LNCAP (cell line): Measurements from ENCODE around the gene ARL8A.

Experiments
- TF ChIP-seq, protein P1 (sequence below): fragments of 450-650 bp; IDR thresholded peaks from 2 replicates; pipeline ENCODE4 v1.5.1; 2017; ENCODE audit warnings: mild to moderate bottlenecking

The ARL8A gene

DNA sequence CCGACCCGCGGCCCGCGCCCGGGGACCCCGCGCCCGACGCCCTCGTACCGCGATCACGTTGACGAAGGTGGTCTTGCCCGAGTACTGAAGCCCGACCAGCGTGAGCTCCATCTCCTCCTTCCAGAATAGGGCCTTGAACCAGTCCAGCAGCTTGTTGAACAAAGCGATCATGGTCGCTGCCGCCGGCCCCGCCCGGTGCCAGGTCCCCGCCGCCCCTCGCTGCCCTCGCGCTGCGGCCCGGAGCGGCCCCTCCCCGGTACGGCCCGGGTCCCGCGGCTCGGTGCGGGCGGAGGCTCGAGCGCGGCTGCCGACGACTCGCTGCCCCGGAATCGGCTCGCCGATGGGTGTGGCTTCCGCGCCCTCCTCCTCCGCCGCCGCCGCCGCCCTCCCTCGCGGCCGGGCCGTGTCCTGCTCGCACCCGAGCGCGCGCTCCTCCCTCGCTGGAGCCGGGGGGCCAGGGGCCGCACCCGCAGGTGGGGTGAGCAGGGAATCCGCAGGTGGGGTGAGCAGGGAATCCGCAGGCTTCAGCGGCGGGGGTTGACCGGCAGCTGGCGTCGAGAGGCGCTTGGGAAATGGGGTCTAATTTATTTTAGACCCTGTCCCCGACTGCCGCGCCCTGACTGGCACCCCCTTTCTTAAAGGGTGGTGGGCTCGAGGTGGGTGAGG, at the start of gene ARL8A:
ARL8A (minus strand) TSS at position 336 of the 666 bp plus-strand sequence; CDS start at position 171, 165 bp downstream.
- TF ChIP-seq, protein P1, sequence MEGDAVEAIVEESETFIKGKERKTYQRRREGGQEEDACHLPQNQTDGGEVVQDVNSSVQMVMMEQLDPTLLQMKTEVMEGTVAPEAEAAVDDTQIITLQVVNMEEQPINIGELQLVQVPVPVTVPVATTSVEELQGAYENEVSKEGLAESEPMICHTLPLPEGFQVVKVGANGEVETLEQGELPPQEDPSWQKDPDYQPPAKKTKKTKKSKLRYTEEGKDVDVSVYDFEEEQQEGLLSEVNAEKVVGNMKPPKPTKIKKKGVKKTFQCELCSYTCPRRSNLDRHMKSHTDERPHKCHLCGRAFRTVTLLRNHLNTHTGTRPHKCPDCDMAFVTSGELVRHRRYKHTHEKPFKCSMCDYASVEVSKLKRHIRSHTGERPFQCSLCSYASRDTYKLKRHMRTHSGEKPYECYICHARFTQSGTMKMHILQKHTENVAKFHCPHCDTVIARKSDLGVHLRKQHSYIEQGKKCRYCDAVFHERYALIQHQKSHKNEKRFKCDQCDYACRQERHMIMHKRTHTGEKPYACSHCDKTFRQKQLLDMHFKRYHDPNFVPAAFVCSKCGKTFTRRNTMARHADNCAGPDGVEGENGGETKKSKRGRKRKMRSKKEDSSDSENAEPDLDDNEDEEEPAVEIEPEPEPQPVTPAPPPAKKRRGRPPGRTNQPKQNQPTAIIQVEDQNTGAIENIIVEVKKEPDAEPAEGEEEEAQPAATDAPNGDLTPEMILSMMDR = no peak

DNA sequence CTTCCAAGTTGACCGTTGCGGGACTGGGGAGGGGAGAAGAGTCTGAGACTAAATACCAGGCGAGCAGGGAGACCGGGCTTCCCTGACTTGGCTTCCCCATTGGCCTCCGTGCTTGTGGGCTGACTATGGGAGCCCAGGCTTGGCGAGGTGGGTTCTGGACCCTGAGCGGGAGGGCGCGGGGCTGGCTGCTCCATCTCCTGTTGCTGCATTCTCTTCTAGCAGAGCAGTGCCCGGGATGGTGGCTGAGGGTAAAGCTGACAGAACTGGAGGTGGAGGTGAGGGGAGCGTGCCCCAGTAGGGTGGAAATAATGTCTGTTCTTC, 49.8 kb upstream of the ARL8A start:
- TF ChIP-seq, protein P1 = no peak

DNA sequence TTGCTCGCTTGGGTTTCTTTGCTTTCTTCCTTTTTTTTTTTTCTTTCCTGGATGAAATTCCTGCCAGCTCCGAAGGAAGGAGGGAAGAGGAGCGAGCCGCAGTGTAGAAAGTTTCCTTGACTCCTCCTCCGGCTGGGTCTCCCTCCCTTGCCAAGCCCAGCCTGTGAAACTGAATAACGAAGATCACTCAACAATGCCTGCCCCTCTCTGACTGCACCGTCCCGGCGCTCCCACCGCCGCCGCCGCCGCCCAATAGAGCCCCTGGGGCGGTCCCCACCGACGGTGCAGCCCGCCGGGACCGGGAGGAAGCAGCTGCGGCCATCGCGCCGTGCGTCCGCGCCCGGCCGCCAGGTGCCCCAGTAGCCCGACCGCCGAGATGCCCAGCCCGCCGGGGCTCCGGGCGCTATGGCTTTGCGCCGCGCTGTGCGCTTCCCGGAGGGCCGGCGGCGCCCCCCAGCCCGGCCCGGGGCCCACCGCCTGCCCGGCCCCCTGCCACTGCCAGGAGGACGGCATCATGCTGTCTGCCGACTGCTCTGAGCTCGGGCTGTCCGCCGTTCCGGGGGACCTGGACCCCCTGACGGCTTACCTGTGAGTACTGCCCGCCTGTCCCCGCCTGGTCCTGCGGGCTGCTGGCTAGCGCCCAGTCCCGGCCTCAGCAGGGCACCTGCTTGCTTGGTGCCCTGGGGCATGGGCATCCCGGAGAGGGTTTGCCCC, 49.2 kb upstream of the ARL8A start, which contains the start of gene LGR6:
LGR6 (plus strand) TSS at position 186 of the 714 bp plus-strand sequence; CDS start at position 377, 191 bp downstream.
- TF ChIP-seq, protein P1 = no peak

DNA sequence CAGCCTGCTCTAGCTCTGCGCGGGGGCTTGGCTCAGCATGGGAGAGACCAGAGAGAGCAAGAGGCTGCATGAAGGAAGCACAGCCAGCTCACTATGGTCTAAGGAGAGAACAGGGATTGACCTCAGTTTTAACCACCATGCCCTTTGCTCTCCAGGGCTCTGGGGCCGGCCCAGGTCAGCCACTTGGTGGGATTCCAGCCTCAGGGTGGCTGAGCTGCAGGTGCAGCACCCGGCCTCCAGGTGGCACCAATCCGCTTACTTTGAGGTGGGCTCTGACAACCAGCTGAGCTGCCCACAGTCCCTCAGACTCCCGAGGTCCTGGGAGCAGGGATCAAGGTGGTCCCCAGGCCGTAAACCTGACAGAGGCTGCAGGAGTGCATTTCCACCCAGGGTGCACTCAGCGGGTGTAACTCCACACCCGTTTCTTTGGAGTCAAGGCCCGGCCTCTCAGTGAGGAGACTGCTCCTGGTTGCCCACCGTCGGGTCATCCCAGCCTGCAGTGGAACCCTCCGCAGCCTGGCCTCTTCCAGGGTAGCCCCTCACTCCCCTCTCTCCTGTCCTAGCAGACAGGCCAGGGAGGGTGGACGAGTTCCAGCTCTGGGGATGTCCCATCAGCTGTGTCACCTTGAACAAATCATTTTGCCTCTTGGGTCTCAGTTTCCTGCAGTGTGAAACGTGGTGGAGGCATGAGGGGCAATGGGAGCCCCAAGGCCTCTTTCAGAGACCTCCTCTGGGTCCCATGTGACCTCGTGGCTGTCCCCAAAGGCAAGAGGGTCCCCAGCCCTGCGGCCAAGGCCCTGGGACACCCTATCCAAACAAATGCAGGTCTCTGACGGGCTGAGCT, 48.5 kb upstream of the ARL8A start:
- TF ChIP-seq, protein P1 = peak; percentile 92

DNA sequence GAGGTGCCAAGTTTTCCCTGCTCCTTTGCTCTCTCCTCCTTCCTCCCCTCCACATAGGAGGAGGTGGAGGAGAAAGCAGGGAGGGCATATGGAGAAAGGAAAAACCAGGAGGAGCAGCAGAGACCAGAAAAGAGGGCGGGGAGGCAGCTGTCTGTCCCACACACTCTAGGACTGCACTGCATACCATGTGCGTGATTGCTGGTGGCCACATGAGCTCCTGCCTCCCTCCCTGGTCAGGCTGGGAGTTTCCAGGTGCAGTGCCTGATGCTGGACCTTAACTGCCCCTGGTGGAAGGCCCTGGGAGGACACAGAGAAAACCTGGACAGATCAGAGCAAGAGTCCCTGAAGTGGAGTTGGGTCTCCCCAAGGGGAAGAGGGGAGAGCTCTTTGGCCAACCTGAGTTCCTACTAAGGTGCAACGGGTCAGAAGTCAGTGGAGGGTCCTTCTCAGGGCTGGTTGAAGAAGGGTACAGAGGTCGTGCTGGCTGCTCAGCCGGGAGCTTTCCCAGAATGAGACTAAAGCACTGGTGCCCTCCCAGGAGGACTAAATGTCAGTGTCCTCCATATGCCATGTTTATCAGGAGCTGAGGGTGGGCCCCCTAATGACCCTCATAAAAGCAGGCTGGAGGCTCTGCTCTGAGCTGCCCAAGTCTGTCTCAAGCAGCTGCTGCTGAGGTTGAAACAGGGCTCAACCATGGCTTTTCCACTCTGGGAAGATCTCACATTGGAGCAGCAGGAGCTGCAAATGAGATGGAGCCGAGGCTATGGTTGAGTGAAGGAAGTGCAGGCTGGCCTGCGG, 45.6 kb upstream of the ARL8A start:
- TF ChIP-seq, protein P1 = no peak

DNA sequence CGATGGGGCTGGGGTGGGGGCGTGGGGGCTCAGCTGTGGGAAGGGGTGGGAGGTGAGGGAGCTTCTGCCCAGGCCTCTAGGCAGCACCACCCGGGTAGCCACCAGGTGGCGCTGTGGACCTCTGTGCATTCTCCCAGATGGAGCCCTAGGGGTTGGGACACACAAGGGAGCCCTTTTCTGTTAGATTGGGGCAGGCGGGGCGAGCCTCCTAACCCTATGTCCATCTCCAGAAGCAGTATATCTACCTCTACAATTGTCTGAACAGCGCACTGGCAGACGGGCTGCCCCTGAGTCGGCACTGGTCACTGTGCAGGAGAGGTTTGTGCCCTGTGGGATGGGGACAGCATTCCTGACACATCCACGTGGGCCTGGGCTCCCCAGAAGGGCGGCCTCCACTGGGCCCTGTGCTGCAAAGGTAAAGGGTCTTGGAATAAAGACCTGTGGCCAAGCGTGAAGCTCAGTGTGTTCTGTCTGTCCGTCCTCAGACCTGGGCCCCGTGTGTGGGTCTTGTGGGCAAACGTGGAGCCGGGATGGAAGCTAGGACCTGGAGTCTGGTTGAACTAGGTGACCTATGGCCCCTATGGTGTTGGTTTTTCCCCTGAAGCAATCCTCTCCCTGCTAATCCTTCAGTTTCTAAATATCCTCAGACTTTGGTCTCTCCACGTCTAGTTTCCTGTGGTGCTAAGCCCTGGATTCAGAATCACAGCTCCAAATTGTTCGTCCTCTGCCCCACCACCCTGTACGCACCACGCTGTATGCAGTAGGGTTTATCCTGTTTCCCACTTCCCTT, 44.7 kb upstream of the ARL8A start:
- TF ChIP-seq, protein P1 = peak; percentile 87
